Panc1 (cell line): ENCODE results near the gene MLYCD. TPM values are rescaled to one million over a fixed set of nuclear protein-coding genes. Genes with fewer than 3 reads are reported as not detected.
A peak's percentile ranks its signal among the peaks of the same experiment; 100 is the strongest.

ENCODE experiments used
- ATAC-seq: fragments of 200-7000 bp; cut with Tn5 transposase; 2 replicates; pipeline ENCODE4 v1.9.1; 2020; ENCODE audit warnings: mild to moderate bottlenecking, moderate library complexity
- BruUV-seq: library from RNA; stranded (reverse); fragments of 400-500 nt; replicated peaks from 2 replicates; lab custom pipeline; 2021; lab: Mats Ljungman, UMichigan
- CTCF ChIA-PET: fragments of 300-600 bp; sonication (Branson Sonifier 250); formaldehyde crosslinking; loops from one replicate; lab custom pipeline; 2022; ENCODE audit warnings: antibody characterized with exemption; lab: Charles Lee
- POLR2A ChIA-PET: fragments of 300-600 bp; sonication (Branson Sonifier 250); formaldehyde crosslinking; loops from one replicate; lab custom pipeline; 2022; ENCODE audit warnings: antibody characterized with exemption; lab: Charles Lee
- DNase-seq: peaks from one replicate; pipeline ENCODE4 v3.0.0-alpha.2; 2010; ENCODE audit warnings: low read depth, low spot score
- H3K27ac ChIP-seq: 2 replicates; pipeline ENCODE4 v1.5.1; 2011; ENCODE audit warnings: mild to moderate bottlenecking, low read length, inconsistent platforms
- H3K27me3 ChIP-seq: fragments of 200-500 bp; sonication (Bioruptor generic); 2 replicates; pipeline ENCODE4 v1.6.0; 2014; ENCODE audit warnings: low read length, inconsistent platforms; ENCODE audit not compliant: control insufficient read depth, insufficient read depth
- H3K36me3 ChIP-seq: fragments of 200-500 bp; sonication (Bioruptor generic); 2 replicates; pipeline ENCODE4 v1.5.1; 2014; ENCODE audit warnings: inconsistent platforms, mild to moderate bottlenecking, low read length, moderate library complexity; ENCODE audit not compliant: control insufficient read depth, insufficient read depth
- H3K4me1 ChIP-seq: 2 replicates; pipeline ENCODE4 v1.5.1; 2011; ENCODE audit warnings: inconsistent platforms, mild to moderate bottlenecking, low read length, moderate library complexity; ENCODE audit not compliant: control insufficient read depth, insufficient read depth
- H3K4me3 ChIP-seq, 2 experiments: 2 replicates each; pipeline ENCODE4 v1.5.1; 2011 to 2012; ENCODE audit warnings: low read depth in 2 of 2, low read length in 2 of 2, mild to moderate bottlenecking in 2 of 2, inconsistent platforms in 1 of 2, moderate library complexity in 1 of 2
- H3K9me3 ChIP-seq: fragments of 200-500 bp; sonication (Bioruptor generic); 2 replicates; pipeline ENCODE4 v1.5.1; 2014; ENCODE audit warnings: low read depth, mild to moderate bottlenecking, inconsistent platforms, low read length, moderate library complexity; ENCODE audit not compliant: control insufficient read depth, insufficient read depth
- CTCF ChIP-seq: fragments of 450-650 bp; IDR thresholded peaks from 2 replicates; pipeline ENCODE4 v1.5.1; 2017; ENCODE audit warnings: mild to moderate bottlenecking
- POLR2AphosphoS5 ChIP-seq: IDR thresholded peaks from 2 replicates; pipeline ENCODE4 v1.6.1; 2012; ENCODE audit warnings: mild to moderate bottlenecking, low read depth, low read length, moderate library complexity
- REST ChIP-seq, 2 experiments: IDR thresholded peaks; 2 replicates each; pipeline ENCODE4 v1.6.1; 2011 to 2012; ENCODE audit warnings: low read depth in 2 of 2, control low read depth in 1 of 2, low read length in 1 of 2, mild to moderate bottlenecking in 1 of 2, moderate library complexity in 1 of 2; ENCODE audit not compliant: insufficient read depth in 1 of 2
- SIN3A ChIP-seq: IDR thresholded peaks from 2 replicates; pipeline ENCODE4 v1.6.1; 2012; ENCODE audit warnings: low read depth, mild to moderate bottlenecking, low read length, moderate library complexity, borderline replicate concordance; ENCODE audit not compliant: insufficient read depth
- TCF7L2 ChIP-seq: IDR thresholded peaks from 2 replicates; pipeline ENCODE4 v1.6.1; 2011; ENCODE audit warnings: mild to moderate bottlenecking, low read depth, low read length, inconsistent platforms
- in situ Hi-C: cut with HindIII; loops from 2 replicates; pipeline ENCODE4 v1.10.0; 2016; ENCODE audit warnings: low sequenced_read_pairs, low pct_unique_long_range_greater_than_20kb
- intact Hi-C: fragments of 100-400 bp; cut with micrococcal nuclease; formaldehyde crosslinking; loops from one replicate; pipeline ENCODE4 v1.10.0; 2022; ENCODE audit not compliant: unreplicated experiment
- total RNA-seq: library from RNA; stranded (reverse); gene quantifications from one replicate; pipeline ENCODE4 v1.2.1, GENCODE V29; 2021; ENCODE audit not compliant: unreplicated experiment

MLYCD gene
- total RNA-seq, 1 experiment from 2014 or later = 2.2 TPM

- in situ Hi-C loops (no loop called here), intact Hi-C loops (no loop called here)
- no peak for TF ChIP-seq REST (IDR thresholded peaks at IDR 0.05; ENCODE audit: insufficient read depth in 1 of 2, low read depth in 2 of 2, low read length in 1 of 2)
- no peak for TF ChIP-seq SIN3A
- Histone ChIP-seq H3K27me3 (no peaks in the 10 kb centered on the region), H3K4me1 (peaks cover 9% of the 10 kb centered on the region), H3K9me3 (no peaks in the 10 kb centered on the region), H3K4me3 (no peak overlapping the region), H3K36me3 (no peaks in the 10 kb centered on the region; the same call in 1 of the 2 replicates), H3K27ac (no peak overlapping the region)
- POLR2A ChIA-PET = no interaction called here
- ATAC-seq (no peak), DNase-seq (no peak)
- CTCF ChIA-PET = no interaction called here
- no TSS peak for BruUV-seq
Observed at GRCh38 chr16:83951544-83951943, 52.6 kb downstream of the MLYCD start.

GRCh38 chr16:83952587-83952939 is 53.6 kb downstream of the MLYCD start:
- H3K4me1 ChIP-seq = peaks cover 9% of the 10 kb centered on the region
- BruUV-seq = no TSS peak

More at GRCh38 chr16:83952587-83952939, 53.6 kb downstream of the MLYCD start:
- DNase-seq (no peak), ATAC-seq (no peak; the same call in 1 of the 2 replicates)
- Histone ChIP-seq H3K27me3 (no peaks in the 10 kb centered on the region), H3K9me3 (no peaks in the 10 kb centered on the region), H3K27ac (peak overlapping the region; percentile 48; the same call in 1 of the 2 replicates), H3K36me3 (no peaks in the 10 kb centered on the region; the same call in 1 of the 2 replicates), H3K4me3 (peak overlapping the region; percentile 39 to 71; a peak in 3 of 4 replicates)
- ChIA-PET POLR2A (no interaction called here), CTCF (no interaction called here)
- intact Hi-C loops = no loop called here
- in situ Hi-C loops = no loop called here
- TF ChIP-seq CTCF (no peak), REST (IDR thresholded peaks at IDR 0.05; ENCODE audit: insufficient read depth in 1 of 2, low read depth in 2 of 2, low read length in 1 of 2) (no peak), POLR2AphosphoS5 (no peak), SIN3A (no peak), TCF7L2 (no peak)
